Measurements from ENCODE around the gene CYSTM1.

DNA sequence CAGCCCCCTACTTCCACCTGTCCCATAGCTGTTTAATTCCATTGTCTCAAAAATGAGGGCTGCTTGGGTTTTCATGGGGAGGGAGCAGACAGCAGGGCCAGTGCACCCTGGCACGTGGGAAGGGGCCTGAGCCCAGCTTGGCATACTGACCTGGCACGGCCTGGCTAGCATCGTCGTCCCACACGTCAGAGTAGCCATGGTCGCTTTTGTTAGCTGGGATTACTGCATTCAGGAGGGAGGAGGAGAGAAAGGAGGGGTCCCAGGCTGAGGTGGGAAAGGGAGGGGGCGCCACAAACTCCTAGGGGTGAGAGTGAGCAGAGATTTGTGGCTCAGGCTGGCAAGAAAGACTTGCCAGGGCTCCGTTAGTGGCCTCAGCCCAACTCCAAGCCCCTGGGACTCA is 21.1 kb upstream of the CYSTM1 start:
- TF ChIP-seq POLR2A (IDR thresholded peaks at IDR 0.05): no peak
- TF ChIP-seq, protein P1, sequence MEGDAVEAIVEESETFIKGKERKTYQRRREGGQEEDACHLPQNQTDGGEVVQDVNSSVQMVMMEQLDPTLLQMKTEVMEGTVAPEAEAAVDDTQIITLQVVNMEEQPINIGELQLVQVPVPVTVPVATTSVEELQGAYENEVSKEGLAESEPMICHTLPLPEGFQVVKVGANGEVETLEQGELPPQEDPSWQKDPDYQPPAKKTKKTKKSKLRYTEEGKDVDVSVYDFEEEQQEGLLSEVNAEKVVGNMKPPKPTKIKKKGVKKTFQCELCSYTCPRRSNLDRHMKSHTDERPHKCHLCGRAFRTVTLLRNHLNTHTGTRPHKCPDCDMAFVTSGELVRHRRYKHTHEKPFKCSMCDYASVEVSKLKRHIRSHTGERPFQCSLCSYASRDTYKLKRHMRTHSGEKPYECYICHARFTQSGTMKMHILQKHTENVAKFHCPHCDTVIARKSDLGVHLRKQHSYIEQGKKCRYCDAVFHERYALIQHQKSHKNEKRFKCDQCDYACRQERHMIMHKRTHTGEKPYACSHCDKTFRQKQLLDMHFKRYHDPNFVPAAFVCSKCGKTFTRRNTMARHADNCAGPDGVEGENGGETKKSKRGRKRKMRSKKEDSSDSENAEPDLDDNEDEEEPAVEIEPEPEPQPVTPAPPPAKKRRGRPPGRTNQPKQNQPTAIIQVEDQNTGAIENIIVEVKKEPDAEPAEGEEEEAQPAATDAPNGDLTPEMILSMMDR (IDR thresholded peaks at IDR 0.05): no peak
